H9 (cell line): ENCODE results near the gene RBFOX1. TPM values are rescaled to one million over a fixed set of nuclear protein-coding genes. Genes with fewer than 3 reads are reported as not detected.

Source experiments
- DNase-seq: peaks from one replicate; pipeline ENCODE4 v3.0.0-alpha.2; 2017
- H2AFZ ChIP-seq: one replicate; pipeline ENCODE4 v1.6.1; 2013; ENCODE audit warnings: mild to moderate bottlenecking, low read length, control low read depth, moderate library complexity
- H2AK5ac ChIP-seq: 2 replicates; pipeline ENCODE4 v1.6.1; 2013; ENCODE audit warnings: low read length, control low read depth, mixed read lengths; ENCODE audit not compliant: insufficient read length
- H2BK120ac ChIP-seq: one replicate; pipeline ENCODE4 v1.6.1; 2013; ENCODE audit warnings: low read depth, mild to moderate bottlenecking, low read length, control low read depth, inconsistent platforms; ENCODE audit not compliant: poor library complexity, severe bottlenecking
- H2BK12ac ChIP-seq: 2 replicates; pipeline ENCODE4 v1.6.1; 2013; ENCODE audit warnings: low read length, control low read depth, mixed read lengths, low read depth; ENCODE audit not compliant: insufficient read length
- H2BK15ac ChIP-seq: 2 replicates; pipeline ENCODE4 v1.6.1; 2013; ENCODE audit warnings: low read depth, low read length, control low read depth
- H2BK20ac ChIP-seq: one replicate; pipeline ENCODE4 v1.6.1; 2013; ENCODE audit warnings: low read depth, mild to moderate bottlenecking, low read length, control low read depth, inconsistent platforms; ENCODE audit not compliant: poor library complexity, severe bottlenecking
- H2BK5ac ChIP-seq: 2 replicates; pipeline ENCODE4 v1.6.1; 2013; ENCODE audit warnings: low read length, control low read depth, mixed read lengths; ENCODE audit not compliant: insufficient read length
- H3K14ac ChIP-seq: 2 replicates; pipeline ENCODE4 v1.6.1; 2013; ENCODE audit warnings: low read length, control low read depth; ENCODE audit not compliant: insufficient read depth
- H3K18ac ChIP-seq: 2 replicates; pipeline ENCODE4 v1.6.1; 2013; ENCODE audit warnings: low read depth, mild to moderate bottlenecking, mixed read lengths, low read length, control low read depth; ENCODE audit not compliant: insufficient read length
- H3K23ac ChIP-seq: 2 replicates; pipeline ENCODE4 v1.6.1; 2013; ENCODE audit warnings: low read length, control low read depth, mixed read lengths, low read depth; ENCODE audit not compliant: insufficient read length
- H3K23me2 ChIP-seq: 2 replicates; pipeline ENCODE4 v1.6.1; 2013; ENCODE audit warnings: low read depth, mild to moderate bottlenecking, mixed read lengths, low read length, control low read depth; ENCODE audit not compliant: insufficient read length, poor library complexity, severe bottlenecking
- H3K27ac ChIP-seq: 2 replicates; pipeline ENCODE4 v1.5.1; 2013; ENCODE audit warnings: low read length, control low read depth, mixed read lengths, low read depth; ENCODE audit not compliant: insufficient read length
- H3K27me3 ChIP-seq: 2 replicates; pipeline ENCODE4 v1.6.1; 2013; ENCODE audit warnings: low read length, control low read depth, inconsistent platforms; ENCODE audit not compliant: insufficient read depth
- H3K4ac ChIP-seq: 2 replicates; pipeline ENCODE4 v1.6.1; 2013; ENCODE audit warnings: low read depth, mild to moderate bottlenecking, control low read depth, inconsistent platforms, low read length, moderate library complexity
- H3K4me1 ChIP-seq: 2 replicates; pipeline ENCODE4 v1.6.1; 2013; ENCODE audit warnings: low read length, control low read depth, inconsistent platforms; ENCODE audit not compliant: insufficient read depth
- H3K4me2 ChIP-seq: 2 replicates; pipeline ENCODE4 v1.6.1; 2013; ENCODE audit warnings: low read length, control low read depth, mixed read lengths; ENCODE audit not compliant: insufficient read length, insufficient read depth
- H3K56ac ChIP-seq: 2 replicates; pipeline ENCODE4 v1.6.1; 2013; ENCODE audit warnings: low read depth, mild to moderate bottlenecking, mixed read lengths, low read length, control low read depth; ENCODE audit not compliant: insufficient read length
- H3K79me1 ChIP-seq: 2 replicates; pipeline ENCODE4 v1.6.1; 2013; ENCODE audit warnings: low read depth, mild to moderate bottlenecking, moderate library complexity, low read length, control low read depth, inconsistent platforms; ENCODE audit not compliant: insufficient read depth, poor library complexity, severe bottlenecking
- H3K79me2 ChIP-seq: 2 replicates; pipeline ENCODE4 v1.6.1; 2013; ENCODE audit warnings: low read length, control low read depth, inconsistent platforms; ENCODE audit not compliant: insufficient read depth
- H3K9ac ChIP-seq: 2 replicates; pipeline ENCODE4 v1.6.1; 2013; ENCODE audit warnings: low read length, control low read depth, mixed read lengths; ENCODE audit not compliant: insufficient read length; ENCODE audit errors: extremely low read depth
- H3K9me3 ChIP-seq: one replicate; pipeline ENCODE4 v1.6.1; 2013; ENCODE audit warnings: low read depth, low read length, inconsistent platforms; ENCODE audit not compliant: control insufficient read depth
- H3T11ph ChIP-seq: one replicate; pipeline ENCODE4 v1.6.1; 2013; ENCODE audit warnings: mild to moderate bottlenecking, low read length, control low read depth, inconsistent platforms
- H4K20me1 ChIP-seq: one replicate; pipeline ENCODE4 v1.6.1; 2013; ENCODE audit not compliant: control insufficient read depth, insufficient read length, insufficient read depth
- H4K5ac ChIP-seq: 2 replicates; pipeline ENCODE4 v1.6.1; 2013; ENCODE audit warnings: low read depth, mild to moderate bottlenecking, mixed read lengths, low read length, control low read depth; ENCODE audit not compliant: insufficient read length
- H4K8ac ChIP-seq: replicated peaks from 2 replicates; pipeline ENCODE4 v1.6.1; 2013; ENCODE audit warnings: low read length, control low read depth, mixed read lengths, low read depth; ENCODE audit not compliant: insufficient read length
- H4K91ac ChIP-seq: 2 replicates; pipeline ENCODE4 v1.6.1; 2013; ENCODE audit warnings: low read depth, mild to moderate bottlenecking, moderate library complexity, mixed read lengths, low read length, control low read depth; ENCODE audit not compliant: insufficient read length
- H3K27ac Mint-ChIP-seq, 3 experiments: 2 replicates in 2 of 3; 3 replicates in 1 of 3; pipeline ENCODE4 v1.8.0; 2020 to 2021; ENCODE audit warnings: mixed read lengths in 3 of 3, mild to moderate bottlenecking in 1 of 3, moderate library complexity in 1 of 3
- H3K27me3 Mint-ChIP-seq: 2 replicates; pipeline ENCODE4 v1.8.0; 2021; ENCODE audit warnings: low read depth, mild to moderate bottlenecking, moderate library complexity, mixed read lengths
- H3K36me3 Mint-ChIP-seq, 3 experiments: 2 replicates in 2 of 3; 3 replicates in 1 of 3; pipeline ENCODE4 v1.8.0; 2020 to 2021; ENCODE audit warnings: low read depth in 3 of 3, mixed read lengths in 3 of 3; ENCODE audit not compliant: insufficient read depth in 1 of 3
- H3K4me1 Mint-ChIP-seq, 2 experiments: 2 replicates each; pipeline ENCODE4 v1.8.0; 2020; ENCODE audit warnings: mixed read lengths in 2 of 2
- H3K4me3 Mint-ChIP-seq, 2 experiments: 2 replicates in 1 of 2; 3 replicates in 1 of 2; pipeline ENCODE4 v1.8.0; 2020 to 2021; ENCODE audit warnings: mild to moderate bottlenecking in 2 of 2, mixed read lengths in 2 of 2, moderate library complexity in 1 of 2
- H3K9me3 Mint-ChIP-seq, 2 experiments: 2 replicates in 1 of 2; 3 replicates in 1 of 2; pipeline ENCODE4 v1.8.0; 2020; ENCODE audit warnings: mild to moderate bottlenecking in 2 of 2, mixed read lengths in 2 of 2, moderate library complexity in 1 of 2
- WGBS: extraction: QIAGEN DNeasy Blood & Tissue Kit; methylation state at CpG from one replicate; pipeline ENCODE4 v1.1.7; 2013; ENCODE audit warnings: missing lambda C conversion rate, low lambda C conversion rate, mixed read lengths; ENCODE audit not compliant: insufficient read length; ENCODE audit errors: extremely low coverage; 5-methylcytosine and 5-hydroxymethylcytosine counted together
- total RNA-seq: library from RNA; stranded (reverse); gene quantifications from 2 replicates; pipeline ENCODE4 v1.2.1, GENCODE V29; 2021
- TF ChIP-seq, protein P1 (sequence below): fragments of 200-600 bp; sonication (generic); conservative IDR thresholded peaks from 3 replicates; pipeline ENCODE4 v1.8.0; 2021; ENCODE audit warnings: antibody characterized with exemption, mild to moderate bottlenecking

Gene RBFOX1
- total RNA-seq, 1 experiment from 2014 or later = 2.0 TPM

- Histone ChIP-seq H3K9ac (no peak overlapping the region), H3K14ac (no peak overlapping the region), H3K79me2 (no peaks in the 10 kb centered on the region), H2BK15ac (no peak overlapping the region), H3K27ac (no peak overlapping the region), H3K23me2 (no peaks in the 10 kb centered on the region), H3K9me3 (no peaks in the 10 kb centered on the region), H3K27me3 (no peaks in the 10 kb centered on the region), H4K20me1 (no peaks in the 10 kb centered on the region), H4K91ac (no peak overlapping the region), H3K79me1 (no peaks in the 10 kb centered on the region), H2AFZ (no peak overlapping the region), H3T11ph (no peak overlapping the region), H2BK20ac (no peak overlapping the region), H3K4ac (no peak overlapping the region), H2BK120ac (no peak overlapping the region), H2BK5ac (no peak overlapping the region), H3K23ac (no peak overlapping the region), H3K18ac (no peak overlapping the region), H3K4me2 (no peak overlapping the region), H3K56ac (no peak overlapping the region), H4K8ac (no peak overlapping the region), H3K4me1 (no peaks in the 10 kb centered on the region), H2BK12ac (no peak overlapping the region), H4K5ac (no peak overlapping the region), H2AK5ac (no peak overlapping the region)
- Mint-ChIP-seq H3K36me3 (peaks cover 4 to 7% (median 6%) of the 10 kb centered on the region in 3 experiments; a peak in 3 of 7 replicates), H3K9me3 (peaks cover 11 to 13% of the 10 kb centered on the region in 2 experiments), H3K27ac (no peak overlapping the region), H3K4me1 (no peaks in the 10 kb centered on the region), H3K4me3 (no peak overlapping the region), H3K27me3 (peaks cover 5% of the 10 kb centered on the region)
- TF ChIP-seq, protein P1, sequence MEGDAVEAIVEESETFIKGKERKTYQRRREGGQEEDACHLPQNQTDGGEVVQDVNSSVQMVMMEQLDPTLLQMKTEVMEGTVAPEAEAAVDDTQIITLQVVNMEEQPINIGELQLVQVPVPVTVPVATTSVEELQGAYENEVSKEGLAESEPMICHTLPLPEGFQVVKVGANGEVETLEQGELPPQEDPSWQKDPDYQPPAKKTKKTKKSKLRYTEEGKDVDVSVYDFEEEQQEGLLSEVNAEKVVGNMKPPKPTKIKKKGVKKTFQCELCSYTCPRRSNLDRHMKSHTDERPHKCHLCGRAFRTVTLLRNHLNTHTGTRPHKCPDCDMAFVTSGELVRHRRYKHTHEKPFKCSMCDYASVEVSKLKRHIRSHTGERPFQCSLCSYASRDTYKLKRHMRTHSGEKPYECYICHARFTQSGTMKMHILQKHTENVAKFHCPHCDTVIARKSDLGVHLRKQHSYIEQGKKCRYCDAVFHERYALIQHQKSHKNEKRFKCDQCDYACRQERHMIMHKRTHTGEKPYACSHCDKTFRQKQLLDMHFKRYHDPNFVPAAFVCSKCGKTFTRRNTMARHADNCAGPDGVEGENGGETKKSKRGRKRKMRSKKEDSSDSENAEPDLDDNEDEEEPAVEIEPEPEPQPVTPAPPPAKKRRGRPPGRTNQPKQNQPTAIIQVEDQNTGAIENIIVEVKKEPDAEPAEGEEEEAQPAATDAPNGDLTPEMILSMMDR = no peak
- DNase-seq = no peak
- whole genome bisulfite sequencing = no CpG with 5 or more reads among the region's 2 CpGs
Observed at GRCh38 chr16:7285520-7285919, 47.1 kb upstream of the RBFOX1 start.
